Loucy (cell line): Measurements from ENCODE around the gene ETS1.

Source experiments
- H2AFZ ChIP-seq: fragments of 200-600 bp; sonication (generic); 2 replicates; pipeline ENCODE4 v1.6.0; 2016; ENCODE audit warnings: antibody characterized with exemption, mild to moderate bottlenecking, low read length, moderate library complexity
- H3F3A ChIP-seq: fragments of 200-600 bp; 2 replicates; pipeline ENCODE4 v1.6.0; 2016; ENCODE audit warnings: antibody characterized with exemption, low read depth, mild to moderate bottlenecking
- H3K27me3 ChIP-seq: fragments of 200-600 bp; sonication (generic); 2 replicates; pipeline ENCODE4 v1.6.1; 2014; ENCODE audit warnings: low read length, mild to moderate bottlenecking; ENCODE audit not compliant: insufficient read depth, poor library complexity, severe bottlenecking
- H3K36me3 ChIP-seq: fragments of 200-600 bp; sonication (generic); 2 replicates; pipeline ENCODE4 v1.6.1; 2016; ENCODE audit warnings: low read length; ENCODE audit not compliant: insufficient read depth
- H3K4me1 ChIP-seq: fragments of 200-600 bp; sonication (generic); 2 replicates; pipeline ENCODE4 v1.5.1; 2014; ENCODE audit warnings: low read length, mild to moderate bottlenecking; ENCODE audit not compliant: insufficient read depth, poor library complexity, severe bottlenecking
- H3K4me2 ChIP-seq: fragments of 200-600 bp; sonication (generic); 2 replicates; pipeline ENCODE4 v1.6.0; 2014; ENCODE audit warnings: antibody characterized with exemption, low read length, low read depth, mild to moderate bottlenecking; ENCODE audit not compliant: poor library complexity, severe bottlenecking
- H3K4me3 ChIP-seq: fragments of 200-600 bp; sonication (generic); 2 replicates; pipeline ENCODE4 v1.5.1; 2014; ENCODE audit warnings: low read length, mild to moderate bottlenecking, mixed read lengths; ENCODE audit not compliant: poor library complexity, severe bottlenecking
- H3K79me2 ChIP-seq: fragments of 200-600 bp; sonication (generic); 2 replicates; pipeline ENCODE4 v1.6.1; 2014; ENCODE audit warnings: low read length; ENCODE audit not compliant: insufficient read depth
- H3K9ac ChIP-seq: fragments of 200-600 bp; sonication (generic); 2 replicates; pipeline ENCODE4 v1.6.0; 2014; ENCODE audit warnings: mild to moderate bottlenecking, low read depth, low read length, moderate library complexity; ENCODE audit not compliant: poor library complexity, severe bottlenecking
- H3K9me2 ChIP-seq: fragments of 200-600 bp; sonication (generic); replicated peaks from 2 replicates; pipeline ENCODE4 v1.6.1; 2016; ENCODE audit warnings: low read depth, low read length, mixed read lengths
- H3K9me3 ChIP-seq: fragments of 200-600 bp; sonication (generic); 2 replicates; pipeline ENCODE4 v1.6.1; 2014; ENCODE audit warnings: mild to moderate bottlenecking, antibody characterized with exemption, low read length, low read depth; ENCODE audit not compliant: insufficient read depth
- H4K20me1 ChIP-seq: fragments of 200-600 bp; sonication (generic); 2 replicates; pipeline ENCODE4 v1.6.0; 2014; ENCODE audit warnings: antibody characterized with exemption, low read length, mild to moderate bottlenecking; ENCODE audit not compliant: insufficient read depth, poor library complexity, severe bottlenecking
- EZH2phosphoT487 ChIP-seq: fragments of 200-600 bp; IDR thresholded peaks from 2 replicates; pipeline ENCODE4 v1.6.1; 2018; ENCODE audit warnings: antibody characterized with exemption, mild to moderate bottlenecking, moderate library complexity, borderline replicate concordance
- TF ChIP-seq, protein P1 (sequence below): fragments of 200-600 bp; sonication (generic); conservative IDR thresholded peaks from 2 replicates; pipeline ENCODE4 v1.5.1; 2014; ENCODE audit warnings: mild to moderate bottlenecking, antibody characterized with exemption, low read length

ETS1 gene

DNA sequence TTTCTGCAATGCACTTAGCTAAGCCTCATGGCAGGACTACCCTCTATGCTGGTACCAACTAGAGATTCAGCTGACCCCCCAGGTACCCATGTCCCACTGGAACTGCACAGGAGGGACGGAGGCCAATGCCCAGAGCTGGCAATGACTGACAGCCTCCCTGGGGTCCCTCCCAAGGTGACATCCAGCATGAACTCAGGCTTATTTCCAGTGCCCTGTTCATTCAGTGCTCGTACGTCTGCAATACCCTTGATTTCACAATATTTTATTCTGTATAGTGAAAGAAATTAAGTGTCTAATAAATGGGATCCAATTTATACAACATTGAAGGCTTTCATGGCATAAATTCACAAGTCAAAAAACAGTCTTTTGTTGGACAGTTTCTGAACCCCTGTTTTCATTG, 20.2 kb downstream of the ETS1 start:
- TF ChIP-seq, protein P1, sequence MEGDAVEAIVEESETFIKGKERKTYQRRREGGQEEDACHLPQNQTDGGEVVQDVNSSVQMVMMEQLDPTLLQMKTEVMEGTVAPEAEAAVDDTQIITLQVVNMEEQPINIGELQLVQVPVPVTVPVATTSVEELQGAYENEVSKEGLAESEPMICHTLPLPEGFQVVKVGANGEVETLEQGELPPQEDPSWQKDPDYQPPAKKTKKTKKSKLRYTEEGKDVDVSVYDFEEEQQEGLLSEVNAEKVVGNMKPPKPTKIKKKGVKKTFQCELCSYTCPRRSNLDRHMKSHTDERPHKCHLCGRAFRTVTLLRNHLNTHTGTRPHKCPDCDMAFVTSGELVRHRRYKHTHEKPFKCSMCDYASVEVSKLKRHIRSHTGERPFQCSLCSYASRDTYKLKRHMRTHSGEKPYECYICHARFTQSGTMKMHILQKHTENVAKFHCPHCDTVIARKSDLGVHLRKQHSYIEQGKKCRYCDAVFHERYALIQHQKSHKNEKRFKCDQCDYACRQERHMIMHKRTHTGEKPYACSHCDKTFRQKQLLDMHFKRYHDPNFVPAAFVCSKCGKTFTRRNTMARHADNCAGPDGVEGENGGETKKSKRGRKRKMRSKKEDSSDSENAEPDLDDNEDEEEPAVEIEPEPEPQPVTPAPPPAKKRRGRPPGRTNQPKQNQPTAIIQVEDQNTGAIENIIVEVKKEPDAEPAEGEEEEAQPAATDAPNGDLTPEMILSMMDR, result no peak
- TF ChIP-seq EZH2phosphoT487, result no peak
- H3K4me3 ChIP-seq, result no peak overlapping the region
- no peak overlapping the region for H3K9ac ChIP-seq
- no peak overlapping the region for H2AFZ ChIP-seq
- H3K9me2 ChIP-seq, result no peaks in the 10 kb centered on the region
- H3K4me1 ChIP-seq, result no peaks in the 10 kb centered on the region
- no peaks in the 10 kb centered on the region for H3K9me3 ChIP-seq
- no peaks in the 10 kb centered on the region for H3K79me2 ChIP-seq
- H3K36me3 ChIP-seq, result no peaks in the 10 kb centered on the region
- no peaks in the 10 kb centered on the region for H3F3A ChIP-seq
- no peak overlapping the region for H3K4me2 ChIP-seq
- H4K20me1 ChIP-seq, result no peaks in the 10 kb centered on the region
- H3K27me3 ChIP-seq, result no peaks in the 10 kb centered on the region

DNA sequence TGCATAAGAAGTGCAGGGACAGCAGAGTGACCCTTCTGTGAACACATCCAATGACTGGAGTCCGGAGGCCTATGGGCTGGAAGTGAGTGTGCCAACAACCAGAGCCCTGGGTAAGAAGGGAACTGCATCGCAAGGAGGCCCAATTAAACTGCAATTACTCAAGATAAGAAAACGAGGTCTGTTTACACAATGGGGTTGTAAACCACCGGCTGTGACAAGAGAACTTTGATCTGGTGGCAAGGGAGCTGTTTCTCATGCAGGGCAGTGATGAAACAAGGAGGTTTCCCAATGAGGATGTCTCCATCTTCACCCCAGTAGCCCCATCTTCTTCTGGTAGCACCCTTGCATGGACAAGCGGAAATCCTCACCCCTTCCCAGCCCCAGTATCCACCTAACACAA, 21.5 kb downstream of the ETS1 start:
- no peak overlapping the region for H3K9ac ChIP-seq
- TF ChIP-seq EZH2phosphoT487, result no peak
- TF ChIP-seq, protein P1, result no peak

DNA sequence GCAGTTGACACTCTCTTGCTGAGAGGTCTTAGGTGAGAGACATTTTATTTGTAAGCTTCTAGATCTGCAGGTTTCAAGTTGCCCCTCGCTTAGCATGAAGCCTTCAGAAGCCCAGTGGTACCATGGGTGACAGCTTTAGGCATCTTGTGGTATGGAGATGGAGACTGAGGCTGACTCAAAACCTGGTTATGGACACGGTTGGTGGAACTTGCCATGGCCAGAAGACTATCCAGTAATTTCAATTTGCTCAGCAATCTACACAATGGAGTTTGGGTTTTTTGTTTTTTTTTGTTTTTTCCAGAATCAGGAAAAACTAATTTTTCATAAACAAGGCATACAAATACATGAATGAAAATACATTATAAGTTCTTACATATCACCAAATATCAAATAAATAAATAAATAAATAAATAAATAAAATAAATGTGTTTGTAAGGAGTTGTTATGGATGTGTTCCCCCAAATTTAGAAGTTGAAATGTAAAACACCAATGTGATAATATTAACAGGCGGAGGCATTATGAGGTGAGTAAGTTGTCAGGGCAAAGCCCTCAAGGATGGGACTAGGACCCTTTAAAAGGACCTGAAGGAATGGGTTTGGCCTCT, 22.6 kb downstream of the ETS1 start:
- Histone ChIP-seq H3K4me1 (peaks cover 9% of the 10 kb centered on the region), H3K27me3 (no peaks in the 10 kb centered on the region), H2AFZ (no peak overlapping the region), H3F3A (no peaks in the 10 kb centered on the region), H3K4me3 (no peak overlapping the region), H3K9me3 (no peaks in the 10 kb centered on the region), H3K36me3 (no peaks in the 10 kb centered on the region), H4K20me1 (no peaks in the 10 kb centered on the region), H3K9me2 (no peaks in the 10 kb centered on the region), H3K79me2 (no peaks in the 10 kb centered on the region), H3K4me2 (no peak overlapping the region), H3K9ac (no peak overlapping the region)
- TF ChIP-seq EZH2phosphoT487, result no peak
- TF ChIP-seq, protein P1, result no peak

More for the DNA sequence above, 21.5 kb downstream of the ETS1 start:
- no peaks in the 10 kb centered on the region for H3K9me3 ChIP-seq
- no peaks in the 10 kb centered on the region for H3K79me2 ChIP-seq
- H3K4me1 ChIP-seq, result peaks cover under 1% of the 10 kb centered on the region
- H4K20me1 ChIP-seq, result no peaks in the 10 kb centered on the region
- no peaks in the 10 kb centered on the region for H3K27me3 ChIP-seq
- H3K4me2 ChIP-seq, result no peak overlapping the region
- H2AFZ ChIP-seq, result no peak overlapping the region
- no peaks in the 10 kb centered on the region for H3K36me3 ChIP-seq
- no peaks in the 10 kb centered on the region for H3F3A ChIP-seq
- no peaks in the 10 kb centered on the region for H3K9me2 ChIP-seq
- H3K4me3 ChIP-seq, result no peak overlapping the region
